ENCODE measurements around the gene SIRT6.
"Not testable (repeated sequence)": the region's sequence is repeated elsewhere in the genome, so short reads cannot be mapped to it uniquely, and the experiment has no call there.

Gene SIRT6

DNA sequence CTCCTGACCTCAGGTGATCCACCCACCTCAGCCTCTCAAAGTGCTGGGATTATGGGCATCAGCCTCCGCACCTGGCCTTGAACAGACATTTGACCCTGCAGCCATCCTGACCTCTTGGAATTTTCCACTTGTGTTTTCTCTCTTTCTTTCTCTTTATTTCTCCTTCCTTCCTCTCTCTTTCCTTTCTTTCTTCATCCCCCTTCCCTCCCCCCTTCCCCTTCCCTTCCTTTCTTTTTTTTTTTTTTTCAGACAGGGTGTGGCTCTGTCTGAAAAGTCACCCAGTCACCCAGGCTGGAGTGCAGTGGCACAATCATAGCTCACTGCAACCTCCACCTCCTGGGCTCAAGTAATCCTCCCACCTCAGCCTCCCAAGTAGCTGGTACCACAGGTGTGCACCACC lies 36.2 kb upstream of the SIRT6 start:
- H3K4me1 ChIP-seq (ENCODE audit: control insufficient read depth in 2 of 2, insufficient read depth in 2 of 2, low read length in 2 of 2); H3K27ac ChIP-seq (ENCODE audit: low read depth in 2 of 2, low read length in 2 of 2); H3K4me3 ChIP-seq (ENCODE audit: low read length in 2 of 2); H3K9me3 ChIP-seq (ENCODE audit: control insufficient read depth in 2 of 2, low read length in 2 of 2); H3K9ac ChIP-seq (ENCODE audit: low read depth in 1 of 2, low read length in 2 of 2); H3K36me3 ChIP-seq (ENCODE audit: control insufficient read depth in 2 of 2, insufficient read depth in 2 of 2, low read length in 2 of 2); H3K27me3 ChIP-seq (ENCODE audit: control insufficient read depth in 2 of 2, insufficient read depth in 2 of 2, low read length in 2 of 2): not testable (repeated sequence)

DNA sequence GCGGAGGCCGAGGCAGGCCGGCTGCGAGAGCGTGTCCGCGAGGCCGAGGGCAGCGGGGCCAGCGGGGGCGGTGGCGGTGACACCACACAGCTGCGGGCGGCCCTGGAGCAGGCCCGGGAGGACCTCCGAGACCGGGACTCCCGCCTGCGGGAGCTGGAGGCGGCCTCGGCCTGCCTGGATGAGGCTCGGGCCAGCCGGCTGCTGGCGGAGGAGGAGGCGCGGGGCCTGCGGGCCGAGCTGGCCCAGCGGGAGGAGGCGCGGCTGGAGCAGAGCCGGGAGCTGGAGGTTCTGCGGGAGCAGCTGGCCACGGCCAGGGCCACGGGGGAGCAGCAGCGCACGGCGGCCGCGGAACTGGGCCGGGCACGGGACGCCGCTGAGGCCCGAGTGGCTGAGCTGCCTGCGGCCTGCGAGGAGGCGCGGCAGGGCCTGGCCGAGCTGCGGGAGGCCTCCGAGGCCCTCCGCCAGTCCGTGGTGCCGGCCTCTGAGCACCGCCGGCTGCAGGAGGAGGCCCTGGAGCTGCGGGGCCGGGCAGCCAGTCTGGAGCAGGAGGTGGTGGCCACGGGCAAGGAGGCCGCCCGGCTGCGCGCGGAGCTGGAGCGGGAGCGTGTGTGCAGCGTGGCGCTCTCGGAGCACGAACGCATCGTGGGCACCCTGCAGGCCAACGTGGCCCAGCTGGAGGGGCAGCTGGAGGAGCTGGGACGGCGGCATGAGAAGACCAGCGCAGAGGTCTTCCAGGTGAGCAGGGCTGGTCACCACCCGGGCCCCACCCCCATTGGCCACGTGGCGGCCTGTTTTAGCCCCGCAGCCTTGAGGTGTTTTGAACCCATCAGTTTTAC lies 35.3 kb upstream of the SIRT6 start:
- Histone ChIP-seq H3K27ac (ENCODE audit: low read depth in 2 of 2, low read length in 2 of 2) (no peak overlapping the region), H3K9ac (ENCODE audit: low read depth in 1 of 2, low read length in 2 of 2) (no peak overlapping the region), H3K4me3 (ENCODE audit: low read length in 2 of 2) (no peak overlapping the region), H3K36me3 (ENCODE audit: control insufficient read depth in 2 of 2, insufficient read depth in 2 of 2, low read length in 2 of 2) (no peaks in the 10 kb centered on the region), H3K27me3 (ENCODE audit: control insufficient read depth in 2 of 2, insufficient read depth in 2 of 2, low read length in 2 of 2) (no peaks in the 10 kb centered on the region), H3K9me3 (ENCODE audit: control insufficient read depth in 2 of 2, low read length in 2 of 2) (no peaks in the 10 kb centered on the region), H3K4me1 (ENCODE audit: control insufficient read depth in 2 of 2, insufficient read depth in 2 of 2, low read length in 2 of 2) (no peaks in the 10 kb centered on the region)

DNA sequence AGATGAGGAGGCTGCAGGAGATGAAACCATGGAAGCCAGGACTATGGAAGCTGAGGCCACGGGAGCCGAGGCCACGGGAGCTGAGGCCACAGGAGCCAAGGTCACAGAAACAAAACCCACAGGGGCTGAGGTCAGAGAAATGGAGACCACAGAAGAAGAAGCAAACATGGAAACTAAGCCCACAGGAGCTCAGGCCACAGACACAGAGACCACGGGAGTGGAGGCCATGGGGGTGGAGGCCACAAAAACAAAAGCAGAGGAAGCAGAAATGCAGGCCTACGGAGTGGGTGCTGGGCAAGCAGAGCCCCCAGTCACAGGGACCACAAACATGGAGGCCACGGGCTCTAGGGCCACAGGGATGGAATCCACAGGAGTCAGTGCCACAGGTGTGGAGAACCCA lies 34.5 kb upstream of the SIRT6 start:
- Histone ChIP-seq H3K4me1 (ENCODE audit: control insufficient read depth in 2 of 2, insufficient read depth in 2 of 2, low read length in 2 of 2) (no peaks in the 10 kb centered on the region), H3K9me3 (ENCODE audit: control insufficient read depth in 2 of 2, low read length in 2 of 2) (no peaks in the 10 kb centered on the region), H3K36me3 (ENCODE audit: control insufficient read depth in 2 of 2, insufficient read depth in 2 of 2, low read length in 2 of 2) (no peaks in the 10 kb centered on the region), H3K27me3 (ENCODE audit: control insufficient read depth in 2 of 2, insufficient read depth in 2 of 2, low read length in 2 of 2) (peaks cover 2 to 3% of the 10 kb centered on the region in 2 donors), H3K4me3 (ENCODE audit: low read length in 2 of 2) (no peak overlapping the region), H3K27ac (ENCODE audit: low read depth in 2 of 2, low read length in 2 of 2) (no peak overlapping the region), H3K9ac (ENCODE audit: low read depth in 1 of 2, low read length in 2 of 2) (no peak overlapping the region)

DNA sequence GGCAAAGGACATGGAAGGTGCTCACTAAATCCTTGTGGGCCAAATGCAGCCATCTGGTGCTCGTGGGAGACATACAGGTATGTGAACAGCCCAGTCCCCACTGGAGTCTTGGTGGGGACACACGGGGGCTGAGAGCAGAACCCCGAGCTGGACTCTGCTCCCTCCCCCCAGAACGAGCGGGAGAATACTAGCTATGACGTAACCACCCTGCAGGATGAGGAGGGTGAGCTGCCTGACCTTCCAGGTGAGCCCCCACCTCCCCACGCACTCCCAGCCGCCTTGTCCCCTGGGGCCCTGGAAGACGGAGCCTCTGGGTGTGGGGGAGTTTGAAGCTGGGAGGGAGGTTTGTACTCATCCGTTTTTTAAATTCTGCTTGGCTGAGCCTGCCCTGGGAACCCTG lies 33.4 kb upstream of the SIRT6 start:
- no peaks in the 10 kb centered on the region for H3K9me3 ChIP-seq (ENCODE audit: control insufficient read depth in 2 of 2, low read length in 2 of 2)
- no peak overlapping the region for H3K27ac ChIP-seq (ENCODE audit: low read depth in 2 of 2, low read length in 2 of 2)
- no peak overlapping the region for H3K4me3 ChIP-seq (ENCODE audit: low read length in 2 of 2)
- H3K4me1 ChIP-seq (ENCODE audit: control insufficient read depth in 2 of 2, insufficient read depth in 2 of 2, low read length in 2 of 2) = no peaks in the 10 kb centered on the region
- H3K27me3 ChIP-seq (ENCODE audit: control insufficient read depth in 2 of 2, insufficient read depth in 2 of 2, low read length in 2 of 2) = peaks cover 2 to 3% of the 10 kb centered on the region in 2 donors
- H3K9ac ChIP-seq (ENCODE audit: low read depth in 1 of 2, low read length in 2 of 2) = no peak overlapping the region
- H3K36me3 ChIP-seq (ENCODE audit: control insufficient read depth in 2 of 2, insufficient read depth in 2 of 2, low read length in 2 of 2) = no peaks in the 10 kb centered on the region

DNA sequence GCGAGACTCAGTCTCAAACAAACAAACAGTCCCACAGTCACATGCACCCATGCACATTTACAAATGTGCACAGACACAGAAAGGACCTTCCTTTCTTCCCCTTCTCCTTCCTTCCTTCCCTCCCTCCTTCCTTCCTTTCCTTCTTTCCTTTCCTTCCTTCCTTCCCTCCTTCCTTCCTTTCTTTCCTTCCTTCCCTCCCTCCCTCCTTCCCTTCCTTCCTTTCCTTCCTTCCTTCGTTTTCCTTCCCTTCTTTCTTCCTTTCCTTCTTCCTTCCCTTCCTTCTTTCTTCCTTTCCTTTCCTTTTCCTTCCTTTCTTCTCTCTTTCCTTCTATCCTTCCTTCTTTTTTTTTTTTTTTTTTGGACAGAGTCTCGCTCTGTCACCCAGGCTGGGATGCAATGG lies 30.8 kb upstream of the SIRT6 start:
- H3K27ac ChIP-seq (ENCODE audit: low read depth in 2 of 2, low read length in 2 of 2) = no peak overlapping the region
- H3K9ac ChIP-seq (ENCODE audit: low read depth in 1 of 2, low read length in 2 of 2) = no peak overlapping the region
- no peaks in the 10 kb centered on the region for H3K4me1 ChIP-seq (ENCODE audit: control insufficient read depth in 2 of 2, insufficient read depth in 2 of 2, low read length in 2 of 2)
- H3K36me3 ChIP-seq (ENCODE audit: control insufficient read depth in 2 of 2, insufficient read depth in 2 of 2, low read length in 2 of 2) = no peaks in the 10 kb centered on the region
- H3K9me3 ChIP-seq (ENCODE audit: control insufficient read depth in 2 of 2, low read length in 2 of 2) = no peaks in the 10 kb centered on the region
- H3K4me3 ChIP-seq (ENCODE audit: low read length in 2 of 2) = no peak overlapping the region
- H3K27me3 ChIP-seq (ENCODE audit: control insufficient read depth in 2 of 2, insufficient read depth in 2 of 2, low read length in 2 of 2) = peaks cover 2 to 3% of the 10 kb centered on the region in 2 donors

DNA sequence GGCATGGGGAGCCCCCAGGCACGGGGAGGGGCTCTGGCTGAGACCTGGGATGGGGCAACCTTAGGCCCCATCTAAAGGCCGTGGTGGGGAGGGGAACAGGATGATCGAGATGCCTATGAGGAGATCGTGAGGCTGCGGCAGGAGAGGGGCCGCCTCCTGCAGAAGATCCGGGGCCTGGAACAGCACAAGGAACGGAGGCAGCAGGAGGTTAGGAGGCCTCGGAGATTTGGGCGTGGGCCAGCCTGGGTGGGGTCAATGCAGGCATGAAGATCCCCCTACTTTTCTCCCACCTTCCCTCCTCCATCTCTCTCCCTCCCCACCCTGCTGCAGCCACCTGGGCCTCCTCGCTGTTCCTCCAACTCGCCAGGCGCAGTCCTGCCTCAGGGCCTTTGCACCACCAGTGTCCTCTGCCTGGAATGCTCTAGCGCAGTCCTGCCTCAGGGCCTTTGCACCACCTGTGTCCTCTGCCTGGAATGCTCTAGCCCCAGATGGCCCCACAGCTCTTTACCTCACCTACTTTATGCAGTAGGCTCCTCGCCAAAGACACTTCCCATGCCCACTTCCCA lies 27.9 kb upstream of the SIRT6 start:
- no peak overlapping the region for H3K4me3 ChIP-seq (ENCODE audit: low read length in 2 of 2)
- peaks cover 2 to 3% of the 10 kb centered on the region in 2 donors for H3K27me3 ChIP-seq (ENCODE audit: control insufficient read depth in 2 of 2, insufficient read depth in 2 of 2, low read length in 2 of 2)
- H3K9ac ChIP-seq (ENCODE audit: low read depth in 1 of 2, low read length in 2 of 2) = no peak overlapping the region
- no peaks in the 10 kb centered on the region for H3K36me3 ChIP-seq (ENCODE audit: control insufficient read depth in 2 of 2, insufficient read depth in 2 of 2, low read length in 2 of 2)
- H3K9me3 ChIP-seq (ENCODE audit: control insufficient read depth in 2 of 2, low read length in 2 of 2) = no peaks in the 10 kb centered on the region
- no peaks in the 10 kb centered on the region for H3K4me1 ChIP-seq (ENCODE audit: control insufficient read depth in 2 of 2, insufficient read depth in 2 of 2, low read length in 2 of 2)
- H3K27ac ChIP-seq (ENCODE audit: low read depth in 2 of 2, low read length in 2 of 2) = no peak overlapping the region

DNA sequence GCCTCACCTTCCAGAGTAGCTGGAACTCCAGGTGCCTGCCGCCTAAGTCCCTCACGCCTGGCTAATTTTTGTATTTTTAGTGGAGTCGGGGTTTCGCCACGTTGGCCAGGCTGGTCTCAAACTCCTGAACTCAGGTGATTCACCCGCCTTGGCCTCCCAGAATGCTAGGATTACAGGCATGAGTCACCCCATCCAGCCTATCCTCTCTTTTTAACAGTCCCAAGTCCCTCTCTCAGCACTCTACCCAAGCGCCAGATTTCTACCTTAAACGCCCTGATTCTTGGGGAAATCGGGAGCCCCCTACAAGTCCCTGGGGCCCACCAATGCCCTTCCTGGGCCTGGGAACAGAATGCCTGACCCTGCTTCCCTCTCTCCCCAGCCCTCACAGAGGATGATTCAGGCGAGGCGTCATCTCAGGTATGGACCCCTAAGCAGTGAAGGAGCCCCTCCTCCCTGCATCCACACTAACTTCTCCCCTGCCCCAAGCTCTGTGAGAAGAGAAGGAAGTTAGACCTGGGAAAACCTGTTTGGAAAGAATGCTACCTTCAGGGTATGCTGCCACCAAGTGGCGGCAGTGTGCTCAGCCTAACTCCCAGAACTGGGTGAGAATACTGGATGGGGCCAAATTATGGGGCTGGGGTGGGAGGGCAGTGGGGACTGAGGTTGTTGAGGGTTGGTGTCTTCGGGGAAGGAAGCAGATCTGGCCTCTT lies 26.2 kb upstream of the SIRT6 start:
- Histone ChIP-seq H3K4me3 (ENCODE audit: low read length in 2 of 2) (no peak overlapping the region), H3K4me1 (ENCODE audit: control insufficient read depth in 2 of 2, insufficient read depth in 2 of 2, low read length in 2 of 2) (no peaks in the 10 kb centered on the region), H3K36me3 (ENCODE audit: control insufficient read depth in 2 of 2, insufficient read depth in 2 of 2, low read length in 2 of 2) (no peaks in the 10 kb centered on the region), H3K9ac (ENCODE audit: low read depth in 1 of 2, low read length in 2 of 2) (no peak overlapping the region), H3K27me3 (ENCODE audit: control insufficient read depth in 2 of 2, insufficient read depth in 2 of 2, low read length in 2 of 2) (peaks cover 2 to 3% of the 10 kb centered on the region in 2 donors), H3K9me3 (ENCODE audit: control insufficient read depth in 2 of 2, low read length in 2 of 2) (no peaks in the 10 kb centered on the region), H3K27ac (ENCODE audit: low read depth in 2 of 2, low read length in 2 of 2) (no peak overlapping the region)

DNA sequence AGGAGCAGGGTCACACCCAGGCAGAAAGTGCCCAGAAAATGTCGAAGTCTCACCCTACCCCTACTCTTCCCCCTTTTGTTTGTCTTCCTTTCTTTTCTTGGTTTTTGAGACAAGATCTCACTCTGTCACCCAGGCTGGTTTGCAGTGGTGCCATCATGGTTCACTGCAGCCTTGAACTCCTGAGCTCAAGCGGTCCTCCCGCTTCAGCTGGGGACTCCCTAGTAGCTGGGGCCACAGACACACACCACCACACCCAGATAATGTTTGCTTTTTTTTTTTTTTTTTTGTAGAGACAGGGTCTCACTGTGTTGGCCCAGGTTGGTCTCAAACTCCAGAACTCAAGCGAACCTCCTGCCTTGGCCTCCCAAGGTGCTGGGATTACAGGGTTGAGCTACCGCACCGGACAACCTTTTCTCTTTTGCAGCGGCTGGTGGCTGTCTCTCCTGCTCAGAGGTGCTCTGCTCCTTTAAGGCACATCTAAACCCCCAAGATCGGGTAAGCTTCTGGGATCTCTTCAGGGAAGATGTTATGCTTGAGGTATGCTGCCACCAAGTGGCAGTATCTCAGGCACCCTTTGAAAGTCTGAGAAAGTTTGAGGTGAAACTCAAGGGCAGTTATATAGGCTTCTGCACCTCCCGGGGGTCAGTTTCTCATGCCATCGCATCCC lies 24.6 kb upstream of the SIRT6 start:
- Histone ChIP-seq H3K4me3 (ENCODE audit: low read length in 2 of 2) (no peak overlapping the region), H3K36me3 (ENCODE audit: control insufficient read depth in 2 of 2, insufficient read depth in 2 of 2, low read length in 2 of 2) (no peaks in the 10 kb centered on the region), H3K9me3 (ENCODE audit: control insufficient read depth in 2 of 2, low read length in 2 of 2) (no peaks in the 10 kb centered on the region), H3K9ac (ENCODE audit: low read depth in 1 of 2, low read length in 2 of 2) (no peak overlapping the region), H3K27ac (ENCODE audit: low read depth in 2 of 2, low read length in 2 of 2) (no peak overlapping the region), H3K27me3 (ENCODE audit: control insufficient read depth in 2 of 2, insufficient read depth in 2 of 2, low read length in 2 of 2) (peaks cover 0 to 3% of the 10 kb centered on the region in 2 donors), H3K4me1 (ENCODE audit: control insufficient read depth in 2 of 2, insufficient read depth in 2 of 2, low read length in 2 of 2) (no peaks in the 10 kb centered on the region)

DNA sequence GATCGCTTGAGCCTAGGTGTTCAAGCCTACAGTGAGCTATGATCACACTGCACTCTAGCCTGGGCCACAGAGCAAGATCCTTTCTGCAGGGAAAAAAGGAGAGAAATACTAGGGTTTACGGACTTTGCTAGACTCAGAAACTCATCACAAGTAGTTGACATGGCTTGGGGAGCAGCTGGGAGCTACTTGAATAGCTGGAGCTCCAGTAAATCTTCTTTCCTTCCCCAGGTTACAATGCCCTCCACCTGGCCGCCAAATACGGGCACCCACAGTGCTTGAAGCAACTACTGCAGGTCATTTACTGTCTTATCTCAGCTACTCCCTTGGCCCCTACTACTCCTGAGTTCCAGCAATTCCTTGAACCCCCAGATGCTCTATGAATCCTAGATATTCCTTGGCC lies 19.4 kb upstream of the SIRT6 start:
- Histone ChIP-seq H3K27ac (ENCODE audit: low read depth in 2 of 2, low read length in 2 of 2) (no peak overlapping the region), H3K4me3 (ENCODE audit: low read length in 2 of 2) (no peak overlapping the region)

More for the DNA sequence above, 19.4 kb upstream of the SIRT6 start:
- Histone ChIP-seq H3K36me3 (ENCODE audit: control insufficient read depth in 2 of 2, insufficient read depth in 2 of 2, low read length in 2 of 2) (no peaks in the 10 kb centered on the region), H3K9ac (ENCODE audit: low read depth in 1 of 2, low read length in 2 of 2) (no peak overlapping the region), H3K9me3 (ENCODE audit: control insufficient read depth in 2 of 2, low read length in 2 of 2) (no peaks in the 10 kb centered on the region), H3K4me1 (ENCODE audit: control insufficient read depth in 2 of 2, insufficient read depth in 2 of 2, low read length in 2 of 2) (no peaks in the 10 kb centered on the region), H3K27me3 (ENCODE audit: control insufficient read depth in 2 of 2, insufficient read depth in 2 of 2, low read length in 2 of 2) (peaks cover 17 to 21% of the 10 kb centered on the region in 2 donors)

Data from mucosa of rectum (tissue), 2 donors.